Epithelial cell of esophagus (primary cell): Measurements from ENCODE around the gene NDUFS6.

ENCODE experiments used
- DNase-seq: peaks from one replicate; pipeline ENCODE4 v3.0.0; 2010; ENCODE audit warnings: low read depth
- H3K4me3 ChIP-seq: 2 replicates; pipeline ENCODE4 v1.5.1; 2011; ENCODE audit warnings: mild to moderate bottlenecking, low read length, control low read depth
- CTCF ChIP-seq: IDR thresholded peaks from 2 replicates; pipeline ENCODE4 v1.5.1; 2011; ENCODE audit warnings: low read depth, mild to moderate bottlenecking, low read length, control low read depth, inconsistent platforms; ENCODE audit not compliant: insufficient read depth; ENCODE audit errors: missing control alignments

Gene NDUFS6

GRCh38 chr5:1850324-1851154 is 49.3 kb downstream of the NDUFS6 start:
- no peak for DNase-seq
- no peak overlapping the region for H3K4me3 ChIP-seq
- TF ChIP-seq CTCF, result no peak

GRCh38 chr5:1851290-1851934 is 50.2 kb downstream of the NDUFS6 start:
- no peak overlapping the region for H3K4me3 ChIP-seq
- no peak for DNase-seq
- TF ChIP-seq CTCF, result no peak

- H3K4me3 ChIP-seq, result no peak overlapping the region
- DNase-seq, result no peak
- no peak for TF ChIP-seq CTCF
Measured at GRCh38 chr5:1852324-1852947, 51.2 kb downstream of the NDUFS6 start.

- no peak overlapping the region for H3K4me3 ChIP-seq
- no peak for DNase-seq
- TF ChIP-seq CTCF, result no peak
Measured at GRCh38 chr5:1853531-1853930, 52.3 kb downstream of the NDUFS6 start.

GRCh38 chr5:1855075-1855474 is 53.9 kb downstream of the NDUFS6 start:
- no peak for TF ChIP-seq CTCF

GRCh38 chr5:1855596-1855995 is 54.4 kb downstream of the NDUFS6 start:
- DNase-seq, result no peak
- H3K4me3 ChIP-seq, result no peak overlapping the region
- TF ChIP-seq CTCF, result no peak

More at GRCh38 chr5:1855075-1855474, 53.9 kb downstream of the NDUFS6 start:
- no peak for DNase-seq
- no peak overlapping the region for H3K4me3 ChIP-seq
